SK-N-MC (cell line): ENCODE measurements around the gene RPRM.

ENCODE experiments used
- EZH2 ChIP-seq: fragments of 200-600 bp; sonication (generic); IDR thresholded peaks from one replicate; pipeline ENCODE4 v1.6.1; 2017; ENCODE audit warnings: antibody characterized with exemption
- POLR2AphosphoS5 ChIP-seq: IDR thresholded peaks from 2 replicates; pipeline ENCODE4 v1.6.1; 2012; ENCODE audit warnings: mild to moderate bottlenecking, low read depth, low read length, borderline replicate concordance

GRCh38 chr2:153455861-153456260 lies 22.7 kb downstream of the RPRM start:
- TF ChIP-seq POLR2AphosphoS5, result no peak
- TF ChIP-seq EZH2, result no peak
